Right ventricle myocardium inferior (tissue), 1 donor: ENCODE results near the gene OR5D16. TPM values are rescaled to one million over a fixed set of nuclear protein-coding genes. Genes with fewer than 3 reads are reported as not detected.
"Not testable (repeated sequence)": the region's sequence is repeated elsewhere in the genome, so short reads cannot be mapped to it uniquely, and the experiment has no call there.

Experiments used
- ATAC-seq: fragments of 200-7000 bp; cut with Tn5 transposase; one replicate; pipeline ENCODE4 v1.9.1; 2020; ENCODE audit warnings: mild to moderate bottlenecking, moderate library complexity
- DNase-seq: peaks from one replicate; pipeline ENCODE4 v3.0.0; 2021; ENCODE audit errors: missing footprints
- intact Hi-C: fragments of 100-400 bp; cut with DNase I; formaldehyde crosslinking; loops from one replicate; pipeline ENCODE4 v1.11.0; 2022
- long read RNA-seq: library from polyadenylated mRNA; unstranded; transcript quantifications from one replicate; pipeline ENCODE4 v2.0.0, GENCODE V29; 2021
- total RNA-seq: library from RNA; stranded (reverse); fragmentation: NEBNext Ultra II Directional; extraction: Animal tissue kit (Norgen Biotek cat#: 25700); gene quantifications from one replicate; pipeline ENCODE4 v1.2.1, GENCODE V29; 2021
- donor health status: DM: no; HTN: yes; CAD: no; lungs with severe emphysema.

OR5D16 gene
- not detected for total RNA-seq
- long read RNA-seq = 0 reads

GRCh38 chr11:55838452-55838851 lies at the start of gene OR5D16:
Gene OR5D16 (plus strand): TSS chr11:55838752. CDS start chr11:55838752, 0 bp downstream.
- ATAC-seq (no peak), DNase-seq (no peak)
- intact Hi-C loops = no loop called here

GRCh38 chr11:55791606-55792005 lies 46.9 kb upstream of the OR5D16 start:
- intact Hi-C loops = no loop called here
- no peak for DNase-seq
- no peak for ATAC-seq

- intact Hi-C loops = no loop called here
- no peak for ATAC-seq
- no peak for DNase-seq
Observed at GRCh38 chr11:55793321-55793720, 45.2 kb upstream of the OR5D16 start.

GRCh38 chr11:55795256-55795655 lies 43.3 kb upstream of the OR5D16 start, which contains the start of gene OR5D14:
Gene OR5D14 (plus strand): TSS chr11:55795556. CDS start chr11:55795556, 0 bp downstream.
- ATAC-seq = no peak
- DNase-seq = no peak
- intact Hi-C loops = no loop called here

- no peak for ATAC-seq
- no peak for DNase-seq
- intact Hi-C loops = no loop called here
Observed at GRCh38 chr11:55806248-55806647, 32.3 kb upstream of the OR5D16 start.

- DNase-seq (no peak), ATAC-seq (no peak)
- intact Hi-C loops = no loop called here
Observed at GRCh38 chr11:55811067-55811466, 27.5 kb upstream of the OR5D16 start, which contains the start of gene OR5L1. Gene OR5L1 (plus strand): TSS chr11:55811367. CDS start chr11:55811467, 100 bp downstream.

GRCh38 chr11:55819330-55819729 lies 19.2 kb upstream of the OR5D16 start, which contains the start of gene OR5D18:
Gene OR5D18 (plus strand): TSS chr11:55819630. CDS start chr11:55819630, 0 bp downstream.
- no peak for ATAC-seq
- intact Hi-C loops = no loop called here
- no peak for DNase-seq

- intact Hi-C loops = no loop called here
- DNase-seq (no peak), ATAC-seq (no peak)
Observed at GRCh38 chr11:55826919-55827318, 11.6 kb upstream of the OR5D16 start, which contains the start of gene OR5L2. Gene OR5L2 (plus strand): TSS chr11:55827219. CDS start chr11:55827219, 0 bp downstream.

- intact Hi-C loops = no loop called here
- no peak for ATAC-seq
- DNase-seq = no peak
Observed at GRCh38 chr11:55847453-55847852, 8.9 kb downstream of the OR5D16 start.

- ATAC-seq (no peak), DNase-seq (no peak)
- intact Hi-C loops = no loop called here
Observed at GRCh38 chr11:55849037-55849436, 10.5 kb downstream of the OR5D16 start.

- intact Hi-C loops = no loop called here
- ATAC-seq (no peak), DNase-seq (no peak)
Observed at GRCh38 chr11:55852141-55852540, 13.6 kb downstream of the OR5D16 start.

- DNase-seq (no peak), ATAC-seq (no peak)
- intact Hi-C loops = no loop called here
Observed at GRCh38 chr11:55854704-55855103, 16.2 kb downstream of the OR5D16 start.

GRCh38 chr11:55867354-55867753 lies 28.8 kb downstream of the OR5D16 start:
- DNase-seq, intact Hi-C loops: not testable (repeated sequence)

GRCh38 chr11:55872731-55873130 lies 34.2 kb downstream of the OR5D16 start:
- intact Hi-C loops, DNase-seq, ATAC-seq: not testable (repeated sequence)

More at GRCh38 chr11:55867354-55867753, 28.8 kb downstream of the OR5D16 start:
- not testable (repeated sequence) for ATAC-seq

- ATAC-seq, DNase-seq, intact Hi-C loops: not testable (repeated sequence)
Observed at GRCh38 chr11:55873146-55873545, 34.6 kb downstream of the OR5D16 start.

- DNase-seq, intact Hi-C loops, ATAC-seq: not testable (repeated sequence)
Observed at GRCh38 chr11:55882997-55883396, 44.4 kb downstream of the OR5D16 start, which contains the start of gene TRIM51. Gene TRIM51 (plus strand): TSS chr11:55883297. CDS start chr11:55885429, 2,132 bp downstream.

GRCh38 chr11:55884995-55885394 lies 46.4 kb downstream of the OR5D16 start:
- ATAC-seq, intact Hi-C loops, DNase-seq: not testable (repeated sequence)

GRCh38 chr11:55885481-55885880 lies 46.9 kb downstream of the OR5D16 start:
- DNase-seq, intact Hi-C loops, ATAC-seq: not testable (repeated sequence)
